GM18526 (cell line): ENCODE data around the gene DNAH1.

Source experiments
- POLR2A ChIP-seq: IDR thresholded peaks from 3 replicates; pipeline ENCODE4 v1.6.1; 2011; ENCODE audit not compliant: insufficient read length; ENCODE audit errors: extremely low read depth

DNAH1 gene

DNA sequence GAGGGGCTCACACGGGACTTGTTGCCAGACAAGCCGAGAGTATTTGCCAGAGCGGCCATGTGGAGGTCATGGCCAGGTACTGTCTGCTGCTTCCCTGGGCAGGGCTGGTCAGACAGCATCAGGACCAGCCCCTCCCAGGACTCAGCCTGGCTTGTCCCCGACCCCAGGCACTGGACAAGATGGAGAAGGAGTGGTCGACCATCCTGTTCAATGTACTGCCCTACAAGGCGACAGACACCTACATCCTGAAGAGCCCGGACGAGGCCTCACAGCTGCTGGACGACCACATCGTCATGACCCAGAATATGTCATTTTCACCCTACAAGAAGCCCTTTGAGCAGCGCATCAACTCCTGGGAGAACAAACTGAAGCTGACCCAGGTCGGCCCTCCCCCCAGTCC lies 38.6 kb downstream of the DNAH1 start:
- TF ChIP-seq POLR2A, result no peak

DNA sequence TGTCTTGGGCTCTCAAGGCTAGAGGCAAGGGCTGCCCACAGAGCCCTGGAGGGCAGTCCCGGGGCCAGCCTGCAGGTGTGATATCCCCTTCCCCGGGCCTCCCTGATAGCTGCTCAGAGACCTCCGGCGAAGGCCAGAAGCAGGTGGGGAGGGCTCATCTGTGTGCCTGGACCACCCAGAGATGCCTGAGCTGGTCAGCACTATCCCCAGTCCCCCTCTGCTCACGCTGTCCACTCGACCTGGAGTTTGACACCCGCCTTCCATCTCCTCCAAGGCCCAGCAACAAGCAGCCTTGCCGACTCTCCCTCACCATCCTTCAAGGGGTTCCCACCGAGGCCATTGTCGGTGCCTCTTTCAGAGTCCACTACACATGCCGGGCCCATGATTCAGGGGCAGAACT lies 39.4 kb downstream of the DNAH1 start:
- TF ChIP-seq POLR2A, result no peak

DNA sequence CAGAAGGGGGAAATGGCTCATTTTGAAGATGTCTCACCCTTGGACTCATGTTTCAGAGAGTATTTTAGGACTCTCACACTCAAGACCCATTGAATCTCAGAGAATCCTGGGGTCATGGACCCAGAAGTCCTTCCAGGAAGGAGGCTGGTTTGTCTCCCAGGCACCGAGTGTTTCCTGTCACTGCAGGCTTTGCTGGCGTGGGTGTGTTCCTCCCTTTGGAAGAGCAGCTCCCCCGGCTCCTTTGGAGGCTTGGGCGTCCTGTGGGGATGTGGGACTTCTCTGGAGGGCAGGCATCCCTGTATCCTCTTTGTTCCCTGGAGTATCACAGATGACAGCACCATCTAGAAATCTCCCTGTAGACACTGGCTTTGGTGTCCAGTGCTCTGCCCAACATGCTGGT lies 40.0 kb downstream of the DNAH1 start:
- no peak for TF ChIP-seq POLR2A

DNA sequence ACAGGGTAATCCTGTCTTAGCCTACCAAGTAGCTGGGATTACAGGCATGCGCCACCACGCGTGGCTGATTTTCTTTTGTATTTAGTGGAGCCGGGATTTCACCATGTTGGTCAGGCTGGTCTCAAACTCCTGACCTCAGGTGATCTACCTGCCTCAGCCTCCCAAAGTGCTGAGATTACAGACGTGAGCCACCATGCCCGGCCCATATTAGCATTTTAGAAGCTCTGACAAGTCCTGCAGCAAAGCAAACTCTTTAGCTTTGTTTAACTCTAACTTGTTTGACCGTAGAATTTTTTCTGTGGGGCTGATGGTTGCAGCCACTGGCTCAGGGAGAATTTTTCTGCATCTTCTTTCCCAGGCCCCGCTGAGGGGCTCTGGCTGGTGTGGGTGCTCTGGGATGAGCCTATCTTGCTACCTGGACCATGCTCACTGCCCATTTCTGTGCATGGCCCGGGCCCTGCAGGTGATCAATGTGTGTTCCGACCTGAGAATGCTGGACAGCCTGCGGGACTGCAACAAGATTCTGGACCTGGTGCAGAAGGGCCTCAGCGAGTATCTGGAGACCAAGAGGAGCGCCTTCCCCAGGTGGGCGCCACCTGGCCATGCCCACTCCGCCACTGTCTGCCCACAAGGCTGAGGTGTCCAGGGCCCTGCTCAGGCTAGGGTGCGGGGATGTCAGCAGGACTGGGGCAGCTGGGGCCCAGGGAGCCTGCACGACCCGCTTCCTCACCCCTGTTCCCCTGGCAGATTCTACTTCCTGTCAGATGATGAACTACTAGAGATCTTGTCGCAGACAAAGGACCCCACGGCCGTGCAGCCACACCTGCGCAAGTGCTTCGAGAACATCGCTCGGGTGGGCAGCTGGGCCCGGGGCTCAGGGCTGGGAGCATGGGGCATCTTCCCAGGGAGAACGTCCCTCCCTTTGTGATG lies 41.3 kb downstream of the DNAH1 start:
- TF ChIP-seq POLR2A, result no peak

DNA sequence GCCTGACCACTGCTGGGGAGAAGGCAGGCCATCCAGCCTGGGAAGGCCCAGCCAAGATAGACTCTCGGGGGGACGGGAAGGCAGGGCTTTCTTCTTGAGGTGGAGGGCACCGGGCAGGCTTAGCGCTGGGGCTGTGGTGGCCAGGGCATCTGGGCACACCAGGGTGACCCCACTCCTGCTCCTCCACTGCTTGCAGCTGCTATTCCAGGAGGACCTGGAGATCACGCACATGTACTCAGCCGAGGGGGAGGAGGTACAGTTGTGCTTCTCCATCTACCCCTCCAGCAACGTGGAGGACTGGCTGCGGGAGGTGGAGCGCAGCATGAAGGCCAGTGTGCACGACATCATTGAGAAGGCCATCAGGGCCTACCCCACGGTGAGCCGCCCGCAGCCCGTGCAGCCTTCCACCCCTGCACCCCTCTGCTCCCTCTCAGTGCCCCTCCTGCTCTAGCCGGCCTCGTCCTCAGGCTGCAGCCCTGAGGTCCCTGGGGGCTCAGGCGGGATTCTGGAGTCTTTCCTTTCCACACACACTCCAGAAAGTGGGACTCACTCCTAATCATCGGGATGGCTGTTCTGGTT lies 42.3 kb downstream of the DNAH1 start:
- no peak for TF ChIP-seq POLR2A

DNA sequence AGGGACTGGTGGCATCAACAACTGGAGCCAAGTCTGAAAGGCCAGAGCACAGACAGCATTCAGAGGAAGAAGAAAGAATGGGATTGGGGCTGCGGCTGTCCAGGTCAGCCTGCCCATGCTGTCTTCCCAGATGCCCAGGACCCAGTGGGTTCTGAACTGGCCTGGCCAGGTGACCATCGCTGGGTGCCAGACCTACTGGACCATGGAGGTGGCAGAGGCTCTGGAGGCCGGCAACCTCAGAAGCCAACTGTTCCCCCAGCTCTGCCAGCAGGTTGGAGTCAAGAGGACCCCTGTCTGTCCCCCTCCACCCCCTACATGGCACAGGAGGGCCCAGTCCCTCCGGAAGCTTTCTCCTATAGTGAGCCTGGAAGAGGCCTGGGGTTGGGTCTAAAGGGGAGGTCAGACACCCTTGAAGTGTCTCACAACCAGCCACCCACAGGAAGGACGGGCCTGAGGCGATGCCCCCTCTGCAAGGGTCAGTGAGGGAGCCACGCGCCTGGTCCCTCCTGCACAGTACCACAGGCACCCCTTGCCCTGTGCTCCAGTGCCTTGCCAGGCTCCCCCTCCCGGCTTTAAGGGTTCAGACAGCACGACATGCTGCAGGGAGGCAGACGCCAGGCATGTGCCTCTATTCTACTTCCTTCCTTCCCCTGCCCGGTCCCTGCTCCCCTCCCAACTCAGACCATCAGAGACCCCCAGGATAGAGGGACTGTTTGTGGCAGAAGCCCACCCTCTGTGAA lies 43.2 kb downstream of the DNAH1 start:
- TF ChIP-seq POLR2A, result no peak

DNA sequence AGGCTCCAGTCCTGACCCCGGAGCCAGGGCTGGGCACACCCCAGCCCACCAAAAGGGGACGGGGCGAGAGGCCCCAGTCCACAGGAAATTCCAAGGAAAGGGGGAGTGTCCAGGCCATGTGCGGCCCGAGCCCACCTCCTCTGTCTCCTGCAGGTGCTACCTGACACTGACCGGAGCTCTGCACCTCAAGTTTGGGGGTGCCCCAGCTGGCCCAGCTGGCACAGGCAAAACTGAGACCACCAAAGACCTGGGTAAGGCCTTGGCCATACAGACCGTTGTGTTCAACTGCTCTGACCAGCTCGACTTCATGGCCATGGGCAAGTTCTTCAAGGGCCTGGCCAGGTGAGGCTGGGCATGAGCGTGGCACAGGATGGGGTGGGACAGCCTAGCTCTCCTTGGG lies 44.9 kb downstream of the DNAH1 start:
- TF ChIP-seq POLR2A, result no peak

DNA sequence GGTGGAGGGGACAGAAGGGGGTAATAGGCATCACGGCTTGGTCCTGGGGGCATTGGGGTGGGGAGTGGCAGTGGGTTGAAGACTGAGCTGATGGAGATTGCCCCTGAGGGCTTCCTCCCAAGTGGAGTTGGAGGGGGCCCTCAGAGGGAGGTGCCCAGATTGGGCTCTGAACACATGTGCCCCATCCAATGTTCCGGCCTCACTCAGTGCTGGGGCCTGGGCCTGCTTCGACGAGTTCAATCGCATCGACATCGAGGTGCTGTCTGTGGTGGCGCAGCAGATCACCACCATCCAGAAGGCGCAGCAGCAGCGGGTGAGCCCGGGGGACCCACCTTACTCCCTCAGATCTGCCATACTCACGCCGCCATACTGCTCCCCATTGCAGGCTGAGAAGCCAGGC lies 45.3 kb downstream of the DNAH1 start:
- TF ChIP-seq POLR2A, result no peak

DNA sequence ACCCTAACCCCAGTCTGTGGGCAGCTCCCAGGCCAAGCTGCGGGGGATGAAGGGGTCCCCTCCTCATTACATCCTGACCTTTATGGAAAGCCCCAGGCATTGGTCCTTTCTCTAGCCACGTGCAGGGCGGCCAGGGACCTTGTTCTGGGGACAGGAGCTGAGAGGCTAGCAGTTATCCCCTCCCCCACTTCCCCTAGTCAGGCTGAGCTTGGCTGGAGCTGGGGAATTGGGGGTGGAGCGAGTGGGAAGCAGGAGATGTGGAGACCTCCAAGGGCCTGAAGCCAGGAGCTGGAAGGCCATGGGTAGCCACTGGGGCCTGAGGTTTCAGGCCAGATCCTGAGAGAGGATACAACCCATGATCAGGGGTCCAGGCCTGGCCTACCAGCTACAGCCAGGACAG lies 45.8 kb downstream of the DNAH1 start:
- no peak for TF ChIP-seq POLR2A

DNA sequence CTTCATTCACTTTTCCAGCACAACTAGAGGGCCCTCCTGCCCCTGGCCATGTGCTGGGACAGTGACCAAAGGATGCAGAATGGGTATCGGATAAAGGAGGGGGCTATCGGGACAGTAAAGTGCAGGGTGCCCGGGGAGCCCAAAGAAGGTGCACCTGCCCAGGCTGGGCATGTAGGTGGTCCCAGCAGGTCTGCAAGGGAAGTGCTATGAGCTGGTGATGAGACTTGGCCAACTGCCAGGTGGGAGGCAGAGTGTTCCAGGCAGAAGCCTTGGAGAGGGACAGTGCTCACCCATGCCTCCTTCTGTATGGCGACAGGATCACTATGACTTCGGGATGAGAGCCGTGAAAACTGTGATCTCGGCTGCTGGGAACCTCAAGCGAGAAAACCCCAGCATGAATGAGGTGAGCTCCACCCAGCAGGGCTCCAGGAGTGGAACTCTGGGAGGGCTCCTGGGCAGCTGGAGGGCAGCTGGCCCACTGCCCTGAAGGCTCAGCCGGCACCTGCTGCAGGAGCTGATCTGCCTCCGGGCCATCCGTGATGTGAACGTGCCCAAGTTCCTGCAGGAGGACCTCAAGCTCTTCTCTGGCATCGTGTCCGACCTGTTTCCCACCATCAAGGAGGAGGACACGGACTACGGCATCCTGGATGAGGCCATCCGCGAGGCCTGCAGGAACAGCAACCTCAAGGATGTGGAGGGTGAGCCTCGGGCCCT lies 48.4 kb downstream of the DNAH1 start:
- no peak for TF ChIP-seq POLR2A

DNA sequence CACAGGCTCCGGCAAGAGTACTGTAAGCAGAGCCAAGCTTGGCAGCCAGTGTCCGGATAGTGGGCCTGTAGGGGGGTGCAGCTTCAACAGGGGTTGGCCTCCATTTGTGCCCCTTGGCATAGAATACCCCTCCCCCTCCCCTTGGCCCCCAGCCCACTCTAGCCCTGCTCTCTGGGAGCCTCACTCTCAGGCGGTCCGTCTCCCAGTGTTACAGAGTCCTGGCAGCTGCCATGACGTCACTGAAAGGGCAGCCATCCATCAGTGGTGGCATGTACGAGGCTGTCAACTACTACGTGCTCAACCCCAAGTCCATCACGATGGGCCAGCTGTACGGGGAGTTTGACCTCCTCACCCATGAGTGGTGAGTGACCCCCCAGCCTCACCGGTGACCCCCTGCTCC lies 50.4 kb downstream of the DNAH1 start:
- TF ChIP-seq POLR2A, result no peak

DNA sequence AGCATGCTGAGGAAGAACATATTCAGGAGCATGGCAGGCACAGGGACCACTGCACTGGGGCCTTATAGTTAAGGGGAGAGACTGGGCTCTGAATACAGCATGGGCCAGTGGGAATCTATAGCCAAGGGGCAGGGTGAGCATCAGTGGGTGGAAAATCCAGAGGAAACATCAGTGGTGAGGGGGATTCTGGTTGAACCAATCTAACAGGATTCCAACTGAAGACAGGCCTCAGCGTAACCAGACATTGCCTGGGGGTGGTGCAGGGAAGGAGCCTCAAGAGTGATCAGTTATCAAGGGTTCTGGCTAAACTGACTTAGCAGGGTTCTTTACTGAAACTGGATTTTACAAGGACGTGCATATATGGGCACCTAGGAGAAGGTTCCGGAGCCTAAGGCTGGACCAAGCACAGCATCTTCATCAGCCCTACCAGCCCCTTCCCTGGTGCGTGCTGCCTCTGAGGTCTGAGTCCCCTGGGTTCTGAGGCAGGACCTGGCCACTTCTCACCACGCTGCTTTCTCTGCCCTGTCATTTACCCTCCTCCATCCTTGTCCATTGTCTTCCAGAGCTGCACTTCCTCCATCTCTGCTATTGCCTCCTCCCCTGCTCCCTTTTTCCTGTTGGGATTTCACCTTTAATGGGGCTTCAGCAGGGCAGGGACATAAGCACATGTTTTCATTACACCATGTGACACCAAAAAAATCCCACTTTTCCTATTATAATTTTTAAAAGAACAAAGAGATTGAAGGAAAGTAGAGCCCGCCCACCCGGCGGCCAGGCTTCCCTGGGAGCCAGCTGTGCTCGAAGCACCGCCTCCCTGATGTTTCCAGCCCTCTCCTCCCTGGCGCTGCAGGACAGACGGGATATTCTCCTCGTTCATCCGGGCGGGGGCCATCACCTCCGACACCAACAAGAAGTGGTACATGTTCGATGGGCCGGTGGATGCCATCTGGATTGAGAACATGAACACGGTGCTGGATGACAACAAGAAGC lies 52.1 kb downstream of the DNAH1 start:
- no peak for TF ChIP-seq POLR2A

DNA sequence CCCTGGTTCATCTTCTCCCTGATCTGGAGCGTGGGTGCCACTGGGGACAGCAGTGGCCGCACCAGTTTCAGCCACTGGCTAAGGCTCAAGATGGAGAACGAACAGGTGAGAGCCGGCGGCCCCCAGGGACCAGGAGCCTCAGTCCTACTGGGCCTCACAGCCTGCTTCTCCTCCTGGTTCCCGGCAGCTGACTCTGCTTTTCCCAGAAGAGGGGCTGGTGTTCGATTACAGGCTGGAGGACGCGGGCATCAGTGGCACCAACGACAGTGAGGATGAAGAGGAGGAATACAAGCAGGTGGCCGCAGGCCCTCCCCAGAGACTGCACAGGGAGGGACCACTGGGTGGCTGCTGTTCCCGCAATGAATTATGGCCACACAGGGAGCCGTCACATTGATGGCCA lies 54.4 kb downstream of the DNAH1 start:
- no peak for TF ChIP-seq POLR2A

DNA sequence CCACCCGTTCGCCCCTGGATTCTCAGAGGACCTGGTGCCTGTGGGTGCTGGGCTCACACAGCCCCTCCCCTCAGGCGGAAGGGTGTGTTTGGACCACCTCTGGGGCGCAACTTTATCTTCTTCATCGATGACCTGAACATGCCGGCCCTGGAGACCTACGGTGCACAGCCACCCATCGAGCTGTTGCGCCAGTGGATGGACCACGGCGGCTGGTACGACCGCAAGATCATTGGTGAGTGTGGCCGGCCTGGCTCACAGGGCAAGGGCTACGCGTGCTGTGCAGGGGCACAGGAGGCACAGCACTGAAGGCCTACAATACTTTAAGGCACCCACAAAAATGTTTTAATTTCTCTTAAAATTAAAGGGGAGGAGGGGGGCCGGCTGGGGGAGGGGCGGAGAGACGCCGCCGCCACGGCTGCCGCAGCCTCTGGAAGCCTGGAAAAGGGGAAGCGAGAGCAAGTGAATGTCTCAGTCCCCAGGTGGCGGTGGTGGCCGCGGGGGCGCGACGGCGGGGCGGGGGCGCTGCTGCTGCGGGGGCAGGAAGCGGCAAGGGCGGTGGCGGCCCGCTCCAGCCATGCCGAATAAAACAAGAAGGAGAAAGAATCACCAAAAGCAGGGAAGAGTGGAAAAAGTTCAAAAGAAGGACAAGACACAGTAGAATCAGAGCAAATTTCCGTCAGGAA lies 56.8 kb downstream of the DNAH1 start:
- no peak for TF ChIP-seq POLR2A
